NCI-H345 treated with DMSO at 0.1 percent for 48 hours (cell line): Measurements from ENCODE around the gene MR1.

ENCODE experiments used
- DNase-seq: peaks from one replicate; lab custom pipeline; 2025; ENCODE audit not compliant: unreplicated experiment; lab: John Stamatoyannopoulos, UW

Gene MR1

DNA sequence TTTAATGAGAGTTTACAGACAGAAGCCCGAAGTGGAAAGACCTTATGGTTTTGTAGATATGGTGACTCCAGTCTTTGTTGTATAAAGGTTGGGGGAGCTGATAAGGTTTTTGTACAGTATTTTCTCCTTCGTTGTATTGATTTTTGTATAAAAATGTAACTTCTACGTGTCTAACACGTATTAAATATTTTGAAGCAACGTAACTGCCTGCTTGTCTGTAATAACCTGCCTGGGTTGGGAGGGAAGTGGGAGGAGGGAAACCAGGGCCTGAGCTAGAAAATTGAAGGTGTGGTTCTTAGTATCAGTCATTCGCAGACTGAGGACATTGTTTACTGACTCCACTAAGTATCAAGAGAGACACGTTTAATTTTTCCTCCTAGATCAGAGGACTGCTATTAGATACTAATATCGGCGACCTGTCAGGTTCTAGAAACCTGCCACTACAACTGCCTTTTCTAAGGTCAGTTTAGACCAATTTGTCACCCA, 56.9 kb downstream of the MR1 start:
- no peak for DNase-seq

DNA sequence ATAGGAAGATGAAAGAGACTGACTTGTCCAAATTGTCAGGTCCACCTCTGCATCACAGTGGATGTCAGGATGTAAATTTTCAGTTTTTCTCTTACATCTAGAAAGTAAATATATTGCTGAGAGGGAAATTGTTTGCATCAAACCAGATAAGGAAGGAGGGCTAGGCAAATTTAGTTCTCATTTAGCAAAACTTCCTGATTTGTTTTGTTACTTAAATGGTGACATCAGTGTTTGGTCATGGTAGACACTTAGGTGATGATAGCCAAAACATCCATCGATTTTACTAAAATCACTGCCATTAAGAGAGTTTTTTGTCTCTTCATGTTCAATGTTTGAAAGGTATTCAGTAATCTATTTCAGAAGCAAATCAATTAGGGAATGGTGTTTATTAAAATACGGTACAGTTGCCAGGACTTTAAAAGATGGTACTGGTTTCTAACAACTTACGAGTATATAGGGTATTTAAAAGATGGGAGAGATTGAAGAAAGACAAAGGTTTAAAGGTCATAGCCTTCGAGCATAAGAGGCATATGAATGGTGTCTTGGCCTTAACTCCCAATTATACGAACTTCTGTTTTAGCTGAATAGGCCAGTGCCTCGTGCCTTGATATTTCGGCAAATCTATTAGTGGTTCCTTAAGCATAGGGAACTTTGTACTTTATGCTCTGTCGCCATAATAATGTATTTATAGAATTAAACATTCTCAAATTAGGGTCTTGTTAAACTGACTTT, 57.7 kb downstream of the MR1 start:
- DNase-seq: no peak

DNA sequence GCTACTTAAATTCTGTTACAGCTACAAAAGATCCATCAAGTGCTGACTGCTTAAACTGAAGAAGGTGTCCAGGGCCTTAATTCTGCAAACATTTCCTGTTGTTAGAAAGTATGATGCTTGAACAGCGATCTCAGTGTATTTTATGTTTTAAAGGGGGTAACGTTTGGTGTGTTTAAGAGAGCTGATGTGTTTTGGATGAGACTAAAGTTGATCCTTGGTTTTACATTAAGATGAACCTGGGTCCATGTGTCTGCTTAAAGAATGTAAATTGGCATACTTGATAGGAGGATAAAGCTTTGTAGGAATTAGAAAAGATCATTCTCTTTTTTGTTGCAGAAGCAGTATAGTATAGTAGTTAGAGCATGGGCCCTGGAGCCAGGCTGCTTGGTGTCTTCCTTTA, 58.3 kb downstream of the MR1 start:
- no peak for DNase-seq

DNA sequence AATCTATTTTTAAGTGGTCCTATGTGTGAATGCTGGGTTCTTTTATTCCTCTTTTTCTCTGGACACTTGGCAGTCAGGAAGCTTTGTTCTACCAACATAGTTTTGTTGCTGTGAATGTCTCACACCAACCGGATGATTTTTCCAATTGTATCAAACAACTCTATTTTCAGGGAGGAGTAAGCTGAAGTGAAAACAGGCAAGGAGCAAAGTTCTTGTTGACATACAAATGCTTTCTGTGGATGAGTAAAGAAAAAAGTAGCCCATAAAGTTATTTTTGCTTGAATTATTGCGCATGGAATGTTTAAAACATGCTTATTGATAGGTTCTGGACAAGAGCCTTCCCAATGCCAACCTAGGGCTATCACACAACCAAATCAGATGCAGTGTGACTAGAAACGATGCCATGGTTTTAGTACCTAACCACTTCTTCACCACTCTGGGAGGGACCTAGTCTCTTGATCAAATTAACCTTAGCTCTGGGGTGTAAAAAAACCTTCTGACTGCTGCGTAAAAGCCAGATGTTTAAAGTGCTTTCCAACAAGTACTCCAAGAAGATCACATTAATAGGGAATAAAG, 59.2 kb downstream of the MR1 start:
- no peak for DNase-seq

DNA sequence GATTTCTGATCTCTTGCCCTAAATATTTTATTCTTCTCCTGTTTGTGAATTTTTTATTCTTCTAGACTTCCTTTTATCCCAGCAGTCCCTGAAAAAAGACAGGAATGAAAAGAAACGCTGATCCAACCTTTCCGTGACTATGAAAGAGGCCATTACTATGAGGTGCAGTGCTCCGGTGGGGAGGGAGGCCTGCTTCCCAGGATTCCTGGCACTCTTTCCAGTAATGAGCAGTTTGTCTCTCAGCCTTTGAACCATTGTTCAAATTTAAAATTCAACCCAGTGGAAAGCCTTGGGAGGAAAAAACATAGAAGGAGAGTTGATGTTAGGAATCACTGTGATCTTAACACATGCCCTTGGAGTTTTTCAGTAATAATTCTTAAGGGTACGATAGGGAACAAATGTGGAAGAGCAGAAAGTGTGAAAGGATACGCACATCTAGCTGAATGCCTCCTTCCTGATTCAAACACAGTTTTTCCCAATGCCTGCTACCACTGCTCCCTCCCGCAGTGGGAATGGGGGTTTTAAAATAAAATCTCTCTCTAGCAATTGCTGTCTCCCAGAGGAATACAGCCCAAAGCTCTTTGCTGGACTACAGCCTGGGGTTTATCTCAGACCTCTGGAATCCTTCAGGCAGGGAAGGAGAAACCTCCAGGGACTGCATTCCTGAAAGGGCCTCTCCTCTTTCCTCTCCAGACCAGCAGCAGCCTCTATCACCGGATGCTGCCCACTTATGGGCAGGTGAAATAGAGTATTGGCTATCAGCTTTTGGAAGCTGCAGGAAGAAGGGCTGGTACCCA, 60.8 kb downstream of the MR1 start:
- DNase-seq: no peak

DNA sequence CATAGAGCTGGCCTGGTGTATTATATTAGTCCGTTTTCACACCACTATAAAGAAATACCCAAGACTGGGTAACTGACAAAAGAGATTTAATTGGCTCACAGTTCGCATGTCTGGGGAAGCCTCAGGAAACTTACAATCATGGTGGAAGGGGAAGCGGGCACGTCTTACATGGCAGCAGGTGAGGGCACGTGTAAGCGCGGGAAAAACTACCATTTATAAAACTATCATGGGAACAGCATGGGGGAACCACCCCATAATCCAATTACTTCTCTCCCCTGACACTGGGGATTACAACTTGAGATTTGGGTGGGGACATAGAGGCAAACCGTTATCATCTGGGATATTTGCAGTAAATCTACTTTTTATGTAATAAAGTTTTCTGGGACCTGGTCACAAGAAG, 61.5 kb downstream of the MR1 start:
- no peak for DNase-seq

DNA sequence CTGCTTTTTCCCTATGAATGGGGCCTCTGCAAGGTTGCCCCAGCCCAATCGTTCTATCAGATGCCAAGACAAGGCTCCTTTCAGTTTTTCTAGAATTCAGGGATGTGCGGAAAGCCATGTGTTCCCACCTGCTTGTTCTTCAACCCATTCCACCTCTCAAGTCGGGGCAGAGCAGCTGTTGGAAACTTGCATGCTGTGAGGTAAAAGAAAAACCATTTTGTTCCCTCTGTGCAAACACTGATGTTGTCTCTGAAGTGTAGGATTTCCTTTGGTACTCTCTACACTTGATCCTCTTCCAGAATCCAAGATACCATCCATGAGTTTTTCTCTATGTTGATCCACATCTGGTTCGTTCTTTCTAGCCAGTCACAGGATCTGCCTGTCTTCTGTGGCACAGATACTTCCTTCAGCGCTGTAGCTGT, 62.0 kb downstream of the MR1 start:
- DNase-seq: peak; percentile 66

DNA sequence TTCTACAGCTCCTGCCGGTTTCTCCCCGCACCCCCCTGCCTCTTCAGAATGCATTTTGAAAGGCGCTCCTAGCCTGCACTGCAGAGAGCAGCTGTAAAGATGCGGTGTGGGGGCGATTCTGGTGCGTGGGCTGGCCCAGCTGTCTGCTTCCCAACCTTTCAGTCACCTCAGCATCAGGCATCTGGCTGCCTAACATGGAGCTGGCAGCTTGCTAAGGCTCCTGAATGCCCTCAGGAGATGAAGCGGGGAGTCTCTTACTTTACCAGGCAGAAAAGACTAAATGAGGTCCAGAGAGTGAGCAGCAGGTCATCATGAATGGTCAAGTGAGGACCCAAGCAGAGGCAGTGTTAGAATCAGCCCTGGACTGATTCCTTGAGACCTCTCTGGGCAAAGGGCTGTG, 63.5 kb downstream of the MR1 start:
- DNase-seq: no peak

DNA sequence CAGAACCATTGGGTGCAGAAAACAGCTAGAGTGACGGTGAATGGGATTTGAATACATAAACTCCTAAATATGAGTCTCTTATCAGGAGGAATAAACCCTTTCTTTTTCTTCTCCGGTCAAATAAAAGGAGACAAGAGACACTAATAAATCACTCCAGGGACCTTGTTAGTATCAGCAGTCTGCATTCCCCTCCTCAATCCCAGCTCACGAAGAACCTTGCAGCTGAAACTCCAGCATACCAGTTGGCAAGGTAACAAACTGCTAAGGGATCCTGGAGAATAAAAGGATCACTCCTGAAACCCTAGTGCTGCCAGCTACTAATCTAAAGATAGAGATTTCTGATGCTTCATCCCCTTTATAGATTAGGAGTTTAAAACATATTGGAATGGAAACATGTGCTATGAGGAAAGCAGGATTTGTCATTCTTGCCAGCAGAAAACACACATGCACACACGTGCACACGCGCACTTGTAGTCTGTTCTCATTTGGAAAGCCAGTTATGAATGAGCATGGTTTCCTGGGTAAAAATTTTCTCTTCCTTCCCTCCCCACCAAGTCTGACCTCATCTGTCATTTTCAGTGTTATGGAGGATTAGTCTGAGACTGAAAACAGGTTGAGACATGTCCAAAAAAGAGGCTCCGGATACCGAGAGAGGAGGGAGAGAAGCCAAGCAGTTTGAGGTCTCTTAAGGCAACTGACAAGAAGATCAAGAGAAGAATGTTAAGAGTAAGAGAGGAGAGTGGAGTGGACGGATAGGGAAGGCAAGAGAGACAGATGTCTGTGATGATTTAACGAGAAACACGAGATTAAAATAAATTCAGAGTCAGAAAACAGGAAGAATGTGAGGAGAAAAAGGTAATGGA, 65.6 kb downstream of the MR1 start:
- no peak for DNase-seq

DNA sequence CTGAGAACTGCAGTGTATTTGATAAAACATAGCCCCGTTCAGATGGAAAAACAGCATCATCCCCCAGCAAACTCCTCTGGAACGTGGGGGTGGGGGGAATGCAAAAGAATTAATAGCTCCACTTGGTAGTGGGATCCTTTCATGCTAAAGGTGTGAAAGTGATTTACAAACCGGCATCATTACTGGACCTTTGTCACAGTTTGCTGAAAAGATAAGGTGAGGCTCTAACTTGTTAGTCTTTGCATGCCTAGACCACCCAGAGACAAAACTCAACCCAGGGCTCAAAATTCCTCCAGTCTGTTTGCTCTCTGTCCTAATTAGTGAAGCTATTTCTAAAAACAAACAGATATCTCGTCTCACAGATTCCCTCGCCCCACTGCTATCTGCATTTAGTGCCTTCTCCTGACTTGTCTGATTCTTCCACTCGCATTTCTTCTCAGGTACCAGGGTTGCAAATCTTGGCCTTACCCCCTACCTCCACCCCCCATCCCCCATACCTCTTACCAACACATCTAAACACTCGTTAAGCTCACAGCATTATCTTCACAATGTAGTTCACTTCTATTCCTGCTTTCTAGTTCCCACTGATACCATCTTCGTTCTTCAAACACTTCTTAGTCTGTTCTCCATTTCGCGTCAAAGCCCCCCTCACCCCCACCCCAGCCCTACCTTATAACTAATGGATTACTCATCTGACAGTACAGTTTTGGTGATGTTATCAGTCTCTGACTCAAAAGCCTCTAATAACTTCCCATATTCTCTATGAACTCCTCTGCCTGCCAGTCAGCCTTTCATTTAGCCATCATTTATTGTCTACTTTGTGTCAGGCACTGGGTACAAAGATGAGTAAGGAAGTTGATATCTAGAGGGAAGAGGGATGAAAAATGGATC, 66.5 kb downstream of the MR1 start:
- no peak for DNase-seq

DNA sequence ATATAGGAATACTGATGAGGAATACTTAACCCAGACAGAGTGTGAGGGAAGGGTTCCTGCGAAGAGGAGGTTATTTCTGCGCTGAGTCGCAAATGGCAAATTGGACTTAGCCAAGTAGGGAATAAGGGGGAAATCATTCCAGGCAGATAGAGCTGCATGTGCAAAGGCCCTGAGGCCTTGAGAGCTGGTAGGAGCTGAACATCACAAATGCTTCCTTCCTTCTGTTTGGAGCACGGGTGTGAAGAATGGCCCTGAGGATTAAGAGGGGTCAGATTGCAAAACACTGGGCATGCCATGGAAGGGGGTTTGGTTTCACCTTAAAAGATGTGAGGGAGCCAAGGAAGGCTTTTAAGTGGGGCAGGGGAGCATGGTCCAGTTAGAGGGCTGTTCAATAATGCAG, 67.2 kb downstream of the MR1 start:
- DNase-seq: no peak

DNA sequence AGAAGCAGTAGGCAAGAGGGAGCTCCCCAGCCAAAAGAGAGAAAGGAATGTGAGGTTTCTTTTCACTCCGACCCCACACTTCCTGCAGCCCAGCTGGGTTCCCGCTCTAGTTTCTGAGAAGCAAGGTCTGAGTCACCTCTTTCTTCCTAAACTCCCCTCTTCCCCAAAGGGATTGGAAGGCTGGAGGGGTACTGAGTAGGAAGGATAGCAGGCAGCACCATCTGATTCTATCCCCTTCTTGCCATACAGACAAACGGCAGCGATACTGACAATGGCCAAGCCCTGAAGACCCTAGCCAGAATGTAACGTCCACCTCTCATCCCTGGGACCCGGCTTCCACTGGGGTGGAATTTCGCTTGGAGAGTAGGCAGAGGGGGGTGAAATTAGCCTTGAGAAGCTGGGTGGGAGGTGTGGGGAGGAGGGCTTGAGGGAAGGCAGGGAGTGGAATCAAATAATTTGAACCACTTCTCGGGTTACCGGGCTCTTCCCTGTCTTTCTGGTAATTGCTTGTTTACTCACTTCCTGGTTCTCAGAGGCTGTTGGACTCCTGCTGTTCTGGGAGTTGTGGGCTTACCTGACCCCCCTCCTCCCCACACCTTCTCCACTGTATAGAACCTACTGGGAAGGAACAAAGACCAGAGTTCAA, 67.9 kb downstream of the MR1 start:
- DNase-seq: peak; percentile 78

DNA sequence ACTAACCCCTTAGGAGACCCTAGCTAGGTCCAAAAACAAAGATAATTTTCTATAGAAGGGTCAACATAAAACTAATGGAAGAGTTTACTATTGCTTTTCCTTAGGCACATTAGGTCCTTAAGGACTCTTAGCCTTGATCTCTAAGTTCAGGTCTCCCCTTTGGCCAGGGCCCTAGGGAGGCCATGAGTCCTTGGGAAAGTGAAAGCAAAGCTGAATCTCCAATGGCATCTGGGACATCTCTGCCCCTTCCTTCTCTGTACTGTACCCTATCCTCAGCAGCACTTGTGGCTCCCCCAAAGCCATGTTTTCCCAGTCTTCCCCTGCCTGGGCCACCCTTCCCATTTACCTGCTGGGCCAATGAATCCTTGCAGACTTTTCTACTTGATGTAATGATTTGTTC, 69.1 kb downstream of the MR1 start:
- no peak for DNase-seq

DNA sequence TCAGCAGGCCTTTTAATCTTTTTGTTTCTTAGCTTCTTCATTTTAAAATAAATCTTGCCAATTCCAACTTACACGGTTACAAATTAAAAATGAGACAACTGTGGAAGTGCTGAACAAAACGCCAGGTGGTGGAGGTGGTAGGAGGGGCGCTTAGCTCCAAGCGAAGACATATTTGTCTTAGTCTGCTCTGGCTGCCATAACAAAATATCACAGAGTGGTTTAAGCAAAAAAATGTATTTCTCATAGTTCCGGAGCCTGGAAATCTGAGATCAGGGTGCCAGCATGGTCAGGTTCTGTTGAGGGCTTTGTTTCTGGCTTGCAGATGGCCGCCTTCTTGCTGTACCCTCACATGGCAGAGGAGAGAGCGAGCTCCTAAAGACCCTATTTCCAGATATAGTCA, 69.6 kb downstream of the MR1 start:
- DNase-seq: no peak

DNA sequence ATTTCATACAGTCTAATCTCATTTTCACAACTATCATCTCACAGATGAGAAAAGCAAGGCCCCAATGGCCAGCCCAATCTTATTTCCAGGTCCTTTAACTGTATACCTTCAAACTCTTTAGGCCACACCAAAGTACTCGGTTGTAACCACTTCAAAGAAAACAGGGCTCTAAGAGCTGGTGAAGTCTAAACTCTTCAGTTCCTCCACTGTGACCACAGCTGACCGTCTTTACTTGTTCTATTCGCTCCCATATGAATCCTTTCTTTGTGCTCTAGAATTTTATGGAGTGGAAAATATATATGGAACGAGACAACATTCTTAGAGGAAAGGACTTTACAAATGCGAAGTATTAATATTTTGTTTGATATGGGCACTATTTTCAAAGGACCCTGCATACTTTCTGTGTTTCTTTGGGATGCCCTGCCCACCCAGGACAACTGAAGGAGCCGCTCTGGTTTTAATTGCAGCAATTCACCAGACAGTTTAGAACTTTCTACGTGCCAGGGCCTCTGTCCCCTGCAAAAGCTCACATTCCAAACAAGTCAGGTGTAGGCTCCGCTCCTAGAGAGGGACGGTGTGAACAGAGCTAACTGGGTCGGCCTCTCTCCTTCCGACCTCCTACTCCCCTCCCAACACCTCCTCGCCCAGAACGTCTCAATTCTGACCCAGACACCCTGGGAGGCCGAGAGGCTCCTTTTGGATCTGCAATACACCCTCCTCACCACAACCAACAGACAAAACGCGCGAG, 70.4 kb downstream of the MR1 start:
- DNase-seq: no peak

DNA sequence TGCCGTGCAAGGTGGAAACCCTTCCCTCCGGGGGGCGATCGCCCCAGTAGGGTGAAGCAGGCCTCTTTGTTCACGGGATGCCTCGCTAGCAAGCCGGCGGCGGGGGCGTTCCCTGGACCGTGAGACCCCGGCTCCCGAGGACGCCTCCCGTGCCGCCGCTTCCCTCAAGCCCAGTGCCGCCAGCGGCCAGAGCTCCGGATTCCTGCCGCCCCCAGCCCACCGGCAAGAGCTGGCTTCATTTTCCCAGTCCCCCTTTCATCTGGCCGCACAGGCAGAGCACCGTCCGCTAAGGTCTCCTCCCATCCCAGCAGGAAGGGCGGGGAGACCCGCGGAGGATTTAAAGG, 71.0 kb downstream of the MR1 start:
- no peak for DNase-seq

DNA sequence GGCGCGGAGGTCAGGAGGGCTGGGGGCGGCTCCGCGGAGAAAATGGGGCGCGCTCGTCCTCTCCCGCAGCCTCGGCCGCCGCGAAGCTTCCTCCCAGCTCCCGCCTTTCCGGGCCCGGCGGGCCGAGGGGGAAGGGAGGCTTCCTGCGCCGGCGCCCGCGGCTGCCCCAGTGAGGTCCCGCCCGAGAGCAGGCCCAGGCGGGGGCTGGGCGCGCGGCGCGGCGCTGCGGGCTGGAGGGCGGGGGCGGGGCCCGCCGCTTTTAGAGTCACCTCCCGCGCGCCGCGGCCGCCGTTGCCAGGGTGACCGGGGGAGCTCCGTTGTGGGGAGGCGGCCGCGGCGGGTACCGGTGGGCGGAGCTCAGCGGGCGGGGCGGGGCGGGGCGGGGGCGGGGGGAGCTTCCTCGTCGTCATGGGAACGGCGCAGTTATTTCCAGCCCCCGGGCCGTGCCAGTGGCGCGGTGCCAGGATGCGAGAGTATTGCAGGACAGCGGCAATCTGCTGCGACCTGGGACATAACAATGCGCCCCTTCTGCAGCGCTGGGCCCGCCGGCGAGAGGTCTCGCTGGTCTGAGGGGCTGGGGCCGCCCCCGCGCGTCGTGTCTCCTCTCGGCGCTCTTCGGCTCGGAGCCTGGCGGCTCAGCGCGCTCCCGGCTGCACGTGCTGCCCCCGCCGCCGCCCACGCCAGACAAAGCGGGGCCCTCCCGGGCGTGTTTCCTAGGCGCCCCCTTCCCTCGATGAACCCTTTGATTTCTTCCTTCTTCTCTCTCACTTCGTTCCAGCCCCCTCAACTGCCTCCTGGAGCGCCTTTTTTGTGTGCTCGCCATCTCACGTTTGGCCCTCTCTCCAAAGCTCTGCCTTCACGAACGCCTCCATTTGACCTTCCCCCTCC, 71.6 kb downstream of the MR1 start:
- DNase-seq: peak; percentile 84

DNA sequence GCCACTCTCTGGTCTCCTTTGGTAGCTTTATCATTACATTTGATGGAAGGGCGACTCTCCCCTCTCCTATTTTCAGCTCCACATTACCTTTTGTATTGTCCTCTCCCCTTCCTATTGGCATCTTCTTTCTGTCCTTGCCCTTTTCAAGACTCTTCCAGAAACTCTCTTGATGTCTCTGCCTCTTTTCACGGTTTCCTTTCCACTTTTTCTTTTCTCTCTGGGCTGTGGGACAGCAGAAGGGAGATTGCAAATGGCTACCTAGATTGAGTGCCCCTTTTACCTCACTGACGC, 72.2 kb downstream of the MR1 start:
- DNase-seq: no peak
